IMR-90 (cell line): ENCODE measurements around the gene FAM228B. TPM values are rescaled to one million over a fixed set of nuclear protein-coding genes. Genes with fewer than 3 reads are reported as not detected.

Source experiments
- ATAC-seq: fragments of 200-7000 bp; cut with Tn5 transposase; 2 replicates; pipeline ENCODE4 v1.9.1; 2020; ENCODE audit warnings: low read depth, mild to moderate bottlenecking, moderate library complexity
- BruUV-seq: library from RNA; stranded (reverse); fragments of 400-500 nt; replicated peaks from 2 replicates; lab custom pipeline; 2021; lab: Mats Ljungman, UMichigan
- CTCF ChIA-PET: fragments of 300-600 bp; formaldehyde crosslinking; extraction: SDS; loops from one replicate; lab custom pipeline; 2021; ENCODE audit warnings: antibody characterized with exemption; lab: Yijun Ruan, JAX
- POLR2A ChIA-PET: fragments of 300-600 bp; sonication (Branson Sonifier 250); formaldehyde crosslinking; loops from one replicate; lab custom pipeline; 2022; ENCODE audit warnings: antibody characterized with exemption; ENCODE audit not compliant: unreplicated experiment; lab: Charles Lee
- DNase-seq: peaks from one replicate; pipeline ENCODE4 v3.0.0; 2013
- H2AFZ ChIP-seq: replicated peaks from 2 replicates; pipeline ENCODE3; 2013; ENCODE audit warnings: low read length, mild to moderate bottlenecking; ENCODE audit not compliant: poor library complexity
- H2AK5ac ChIP-seq: 2 replicates; pipeline ENCODE4 v1.6.1; 2013; ENCODE audit warnings: low read depth, low read length, inconsistent platforms
- H2AK9ac ChIP-seq: replicated peaks from 2 replicates; pipeline ENCODE3; 2013; ENCODE audit warnings: mild to moderate bottlenecking, low read depth, low read length, moderate library complexity; ENCODE audit not compliant: poor library complexity
- H2BK120ac ChIP-seq: 2 replicates; pipeline ENCODE4 v1.6.1; 2013; ENCODE audit warnings: low read depth, low read length, inconsistent platforms
- H2BK15ac ChIP-seq: 3 replicates; pipeline ENCODE4 v1.6.1; 2013; ENCODE audit warnings: low read depth, low read length, inconsistent platforms
- H2BK20ac ChIP-seq: 2 replicates; pipeline ENCODE4 v1.6.1; 2013; ENCODE audit warnings: low read depth, mild to moderate bottlenecking, inconsistent platforms, low read length, moderate library complexity
- H2BK5ac ChIP-seq: 2 replicates; pipeline ENCODE4 v1.6.1; 2013; ENCODE audit warnings: mild to moderate bottlenecking, low read depth, low read length, inconsistent platforms; ENCODE audit not compliant: poor library complexity, severe bottlenecking
- H3K14ac ChIP-seq: replicated peaks from 2 replicates; pipeline ENCODE4 v1.6.1; 2013; ENCODE audit warnings: low read depth, low read length, inconsistent platforms
- H3K18ac ChIP-seq: 2 replicates; pipeline ENCODE4 v1.6.1; 2013; ENCODE audit warnings: low read depth, low read length, control low read depth
- H3K23ac ChIP-seq: 2 replicates; pipeline ENCODE4 v1.6.1; 2013; ENCODE audit warnings: low read depth, low read length, inconsistent platforms
- H3K27ac ChIP-seq: 2 replicates; pipeline ENCODE4 v1.5.1; 2013; ENCODE audit warnings: mild to moderate bottlenecking, control low read depth, low read length; ENCODE audit not compliant: insufficient read depth
- H3K27me3 ChIP-seq: 2 replicates; pipeline ENCODE4 v1.6.1; 2013; ENCODE audit warnings: low read length; ENCODE audit not compliant: control insufficient read depth, insufficient read depth
- H3K36me3 ChIP-seq: 2 replicates; pipeline ENCODE4 v1.6.1; 2013; ENCODE audit warnings: low read length, mixed read lengths; ENCODE audit not compliant: control insufficient read depth, insufficient read depth
- H3K4ac ChIP-seq: 2 replicates; pipeline ENCODE4 v1.6.1; 2013; ENCODE audit warnings: low read depth, low read length, inconsistent platforms
- H3K4me1 ChIP-seq: 2 replicates; pipeline ENCODE4 v1.6.1; 2013; ENCODE audit warnings: low read length, mixed read lengths; ENCODE audit not compliant: control insufficient read depth, insufficient read depth
- H3K4me2 ChIP-seq: 2 replicates; pipeline ENCODE4 v1.6.1; 2013; ENCODE audit warnings: low read depth, mild to moderate bottlenecking, control low read depth, low read length, moderate library complexity
- H3K4me3 ChIP-seq: 2 replicates; pipeline ENCODE4 v1.5.1; 2013; ENCODE audit warnings: low read depth, mild to moderate bottlenecking, control low read depth, low read length, moderate library complexity; ENCODE audit not compliant: insufficient read depth
- H3K56ac ChIP-seq: 2 replicates; pipeline ENCODE4 v1.6.1; 2013; ENCODE audit warnings: low read length, inconsistent platforms; ENCODE audit not compliant: insufficient read depth; ENCODE audit errors: extremely low read depth
- H3K79me1 ChIP-seq, 2 experiments: 2 replicates each; pipeline ENCODE4 v1.6.1; 2013; ENCODE audit warnings: low read length in 2 of 2, inconsistent platforms in 1 of 2, low read depth in 1 of 2
- H3K9ac ChIP-seq: 2 replicates; pipeline ENCODE4 v1.6.1; 2013; ENCODE audit warnings: low read depth, low read length, control low read depth
- H3K9me1 ChIP-seq: 2 replicates; pipeline ENCODE4 v1.6.1; 2013; ENCODE audit warnings: low read length, inconsistent platforms; ENCODE audit not compliant: insufficient read depth
- H3K9me3 ChIP-seq: 2 replicates; pipeline ENCODE4 v1.6.1; 2013; ENCODE audit warnings: low read length; ENCODE audit not compliant: control insufficient read depth, insufficient read depth
- H4K20me1 ChIP-seq: 2 replicates; pipeline ENCODE4 v1.6.1; 2013; ENCODE audit warnings: low read length, inconsistent platforms; ENCODE audit not compliant: insufficient read depth
- H4K5ac ChIP-seq: 2 replicates; pipeline ENCODE4 v1.6.1; 2013; ENCODE audit warnings: mild to moderate bottlenecking, low read depth, low read length, control low read depth
- H4K8ac ChIP-seq, 2 experiments: 2 replicates each; pipeline ENCODE4 v1.6.1; 2013; ENCODE audit warnings: low read depth in 2 of 2, low read length in 2 of 2, control low read depth in 1 of 2, inconsistent platforms in 1 of 2
- H4K91ac ChIP-seq: 2 replicates; pipeline ENCODE4 v1.6.1; 2013; ENCODE audit warnings: low read depth, low read length, inconsistent platforms; ENCODE audit not compliant: insufficient read depth
- BHLHE40 ChIP-seq: fragments of 150-350 bp; IDR thresholded peaks from 2 replicates; pipeline ENCODE4 v1.6.1; 2016; ENCODE audit warnings: mild to moderate bottlenecking, low read depth, low read length
- CEBPB ChIP-seq: IDR thresholded peaks from 2 replicates; pipeline ENCODE4 v1.6.1; 2012; ENCODE audit warnings: low read depth, low read length, improper control_type of control experiment
- CHD1 ChIP-seq: IDR thresholded peaks from 2 replicates; pipeline ENCODE4 v1.6.1; 2012; ENCODE audit warnings: low read depth, low read length, improper control_type of control experiment
- CTCF ChIP-seq: conservative IDR thresholded peaks from 2 replicates; pipeline ENCODE4 v1.5.1; 2012; ENCODE audit warnings: mild to moderate bottlenecking, low read depth, low read length, improper control_type of control experiment
- ELK1 ChIP-seq: fragments of 150-350 bp; IDR thresholded peaks from 2 replicates; pipeline ENCODE4 v1.6.1; 2016; ENCODE audit warnings: low read depth, mild to moderate bottlenecking, low read length, moderate library complexity, borderline replicate concordance
- FOS ChIP-seq: fragments of 150-350 bp; IDR thresholded peaks from 2 replicates; pipeline ENCODE4 v1.6.1; 2016; ENCODE audit warnings: low read depth, low read length
- MAFK ChIP-seq: IDR thresholded peaks from 2 replicates; pipeline ENCODE4 v1.6.1; 2012; ENCODE audit warnings: low read depth, low read length, improper control_type of control experiment
- MAZ ChIP-seq: IDR thresholded peaks from 2 replicates; pipeline ENCODE4 v1.6.1; 2012; ENCODE audit warnings: low read depth, mild to moderate bottlenecking, low read length, improper control_type of control experiment, moderate library complexity, borderline replicate concordance
- MXI1 ChIP-seq: IDR thresholded peaks from 2 replicates; pipeline ENCODE4 v1.6.1; 2012; ENCODE audit warnings: low read depth, mild to moderate bottlenecking, low read length, moderate library complexity, borderline replicate concordance
- NFE2L2 ChIP-seq: fragments of 150-350 bp; IDR thresholded peaks from 2 replicates; pipeline ENCODE4 v1.6.1; 2016; ENCODE audit warnings: low read depth, mild to moderate bottlenecking, low read length
- POLR2A ChIP-seq: IDR thresholded peaks from 2 replicates; pipeline ENCODE4 v1.6.1; 2012; ENCODE audit warnings: mild to moderate bottlenecking, low read depth, low read length
- RAD21 ChIP-seq: IDR thresholded peaks from 2 replicates; pipeline ENCODE4 v1.6.1; 2012; ENCODE audit warnings: low read length, improper control_type of control experiment
- RCOR1 ChIP-seq: IDR thresholded peaks from 2 replicates; pipeline ENCODE4 v1.6.1; 2012; ENCODE audit warnings: mild to moderate bottlenecking, low read length, improper control_type of control experiment; ENCODE audit not compliant: insufficient replicate concordance
- RFX5 ChIP-seq: IDR thresholded peaks from 2 replicates; pipeline ENCODE4 v1.8.0; 2012; ENCODE audit warnings: low read depth, mild to moderate bottlenecking, low read length, moderate library complexity
- SMC3 ChIP-seq: fragments of 150-350 bp; IDR thresholded peaks from 2 replicates; pipeline ENCODE4 v1.6.1; 2016; ENCODE audit warnings: low read depth, mild to moderate bottlenecking, antibody characterized with exemption, low read length, moderate library complexity
- USF2 ChIP-seq: fragments of 150-350 bp; IDR thresholded peaks from 2 replicates; pipeline ENCODE4 v1.6.1; 2017; ENCODE audit warnings: mild to moderate bottlenecking, antibody characterized with exemption, low read length, low read depth
- WGBS, 2 experiments: methylation state at CpG; one replicate each; pipeline versions ENCODE4 v1.1.5 to v1.1.7; 2013; ENCODE audit warnings: missing lambda C conversion rate in 2 of 2; ENCODE audit not compliant: insufficient read length in 1 of 2; ENCODE audit errors: extremely low coverage in 2 of 2; 5-methylcytosine and 5-hydroxymethylcytosine counted together
- dilution Hi-C: fragments of 300-500 bp; cut with HindIII; formaldehyde crosslinking; loops from one replicate; pipeline ENCODE4 v1.14.3; 2018; ENCODE audit warnings: low sequenced_read_pairs; ENCODE audit not compliant: unreplicated experiment
- in situ Hi-C: fragments of 300-500 bp; cut with MboI; formaldehyde crosslinking; loops from 3 replicates; pipeline ENCODE4 v1.14.3; 2019; ENCODE audit warnings: low sequenced_read_pairs, inconsistent platforms, mixed read lengths
- intact Hi-C: fragments of 100-400 bp; cut with micrococcal nuclease; formaldehyde crosslinking; loops from 2 replicates; pipeline ENCODE4 v1.10.0; 2022
- polyA plus RNA-seq, 3 experiments: library from polyadenylated mRNA; depleted of rRNA; stranded (reverse); fragments of >200 nt; gene quantifications; 2 replicates each; pipeline ENCODE4 v1.2.3, GENCODE V29; 2012; ENCODE audit warnings: low replicate concordance in 1 of 3
- total RNA-seq: library from RNA; depleted of rRNA; stranded (reverse); fragments of >200 nt; gene quantifications from 2 replicates; pipeline ENCODE4 v1.2.3, GENCODE V29; 2012

FAM228B gene
- total and polyA plus RNA-seq, 2 of the 4 experiments (the other 2 are of a cell fraction) = 2.0 to 2.9 TPM

GRCh38 chr2:24207359-24207758 lies 84.1 kb downstream of the FAM228B start:
- H3K27ac ChIP-seq = no peak overlapping the region
- no peak for TF ChIP-seq RFX5
- TF ChIP-seq BHLHE40 = no peak
- no peak for TF ChIP-seq CEBPB
- TF ChIP-seq ELK1 = no peak
- TF ChIP-seq MAFK = no peak
- TF ChIP-seq MAZ = no peak
- TF ChIP-seq CTCF = no peak
- no peak for TF ChIP-seq USF2
- no peak for TF ChIP-seq NFE2L2
- no peak for TF ChIP-seq MXI1
- TF ChIP-seq FOS = no peak
- TF ChIP-seq RAD21 = no peak
- no peak for TF ChIP-seq POLR2A
- TF ChIP-seq RCOR1 = no peak
- no peak for TF ChIP-seq SMC3
- TF ChIP-seq CHD1 = no peak
- H3K56ac ChIP-seq = no peak overlapping the region
- peaks cover 39% of the 10 kb centered on the region for H3K36me3 ChIP-seq
- no peak for DNase-seq
- no peaks in the 10 kb centered on the region for H3K79me1 ChIP-seq
- in situ Hi-C loops (no loop called here), dilution Hi-C loops (no loop called here), intact Hi-C loops (no loop called here)
- H3K4me2 ChIP-seq = no peak overlapping the region
- H3K14ac ChIP-seq = no peak overlapping the region
- no peaks in the 10 kb centered on the region; the same call in 1 of the 2 replicates for H3K9me1 ChIP-seq
- 82% methylated on average over 6 of the region's 11 CpGs; no CpG with 5 or more reads in 1 of the 2 experiments for WGBS, 2 experiments
- ChIA-PET CTCF (no interaction called here), POLR2A (no interaction called here)
- no peak overlapping the region for H3K4ac ChIP-seq
- no peak overlapping the region for H2BK20ac ChIP-seq
- H3K27me3 ChIP-seq = no peaks in the 10 kb centered on the region
- no peaks in the 10 kb centered on the region for H3K9me3 ChIP-seq
- no peak overlapping the region for H3K4me3 ChIP-seq
- H4K91ac ChIP-seq = no peak overlapping the region
- BruUV-seq = no TSS peak
- no peak overlapping the region for H4K8ac ChIP-seq
- H3K18ac ChIP-seq = no peak overlapping the region
- H3K23ac ChIP-seq = no peak overlapping the region
- H4K20me1 ChIP-seq = no peaks in the 10 kb centered on the region; the same call in 1 of the 2 replicates
- no peak for ATAC-seq
- no peaks in the 10 kb centered on the region for H3K4me1 ChIP-seq
- no peak overlapping the region for H2AK9ac ChIP-seq
- H2BK15ac ChIP-seq = no peak overlapping the region
- no peak overlapping the region for H2BK5ac ChIP-seq
- H4K5ac ChIP-seq = no peak overlapping the region
- H3K9ac ChIP-seq = no peak overlapping the region
- no peak overlapping the region for H2AFZ ChIP-seq
- H2AK5ac ChIP-seq = no peak overlapping the region
- H2BK120ac ChIP-seq = no peak overlapping the region
